ENCODE measurements around the gene ABCA8.

GRCh38 chr17:68961214-68961882 lies 6.2 kb upstream of the ABCA8 start:
- no peak for TF ChIP-seq POLR2A (IDR thresholded peaks at IDR 0.05)
- TF ChIP-seq, protein P1, sequence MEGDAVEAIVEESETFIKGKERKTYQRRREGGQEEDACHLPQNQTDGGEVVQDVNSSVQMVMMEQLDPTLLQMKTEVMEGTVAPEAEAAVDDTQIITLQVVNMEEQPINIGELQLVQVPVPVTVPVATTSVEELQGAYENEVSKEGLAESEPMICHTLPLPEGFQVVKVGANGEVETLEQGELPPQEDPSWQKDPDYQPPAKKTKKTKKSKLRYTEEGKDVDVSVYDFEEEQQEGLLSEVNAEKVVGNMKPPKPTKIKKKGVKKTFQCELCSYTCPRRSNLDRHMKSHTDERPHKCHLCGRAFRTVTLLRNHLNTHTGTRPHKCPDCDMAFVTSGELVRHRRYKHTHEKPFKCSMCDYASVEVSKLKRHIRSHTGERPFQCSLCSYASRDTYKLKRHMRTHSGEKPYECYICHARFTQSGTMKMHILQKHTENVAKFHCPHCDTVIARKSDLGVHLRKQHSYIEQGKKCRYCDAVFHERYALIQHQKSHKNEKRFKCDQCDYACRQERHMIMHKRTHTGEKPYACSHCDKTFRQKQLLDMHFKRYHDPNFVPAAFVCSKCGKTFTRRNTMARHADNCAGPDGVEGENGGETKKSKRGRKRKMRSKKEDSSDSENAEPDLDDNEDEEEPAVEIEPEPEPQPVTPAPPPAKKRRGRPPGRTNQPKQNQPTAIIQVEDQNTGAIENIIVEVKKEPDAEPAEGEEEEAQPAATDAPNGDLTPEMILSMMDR (IDR thresholded peaks at IDR 0.05) = no peak
